Measurements from ENCODE around the gene KCNIP1.
"Not testable (repeated sequence)": the region's sequence is repeated elsewhere in the genome, so short reads cannot be mapped to it uniquely, and the experiment has no call there.

KCNIP1 gene

GRCh38 chr5:170545313-170545712 lies 41.5 kb downstream of the KCNIP1 start:
- Histone ChIP-seq H3K36me3 (ENCODE audit: control insufficient read depth, insufficient read depth, low read length) (no peaks in the 10 kb centered on the region), H3K9me3 (ENCODE audit: control insufficient read depth, low read length) (no peaks in the 10 kb centered on the region), H3K4me1 (ENCODE audit: control insufficient read depth, insufficient read depth, low read length) (no peaks in the 10 kb centered on the region), H3K27me3 (ENCODE audit: control insufficient read depth, insufficient read depth, low read length, poor library complexity, severe bottlenecking) (no peaks in the 10 kb centered on the region), H3K27ac (ENCODE audit: insufficient read depth, low read depth, low read length, poor library complexity, severe bottlenecking) (no peak overlapping the region), H3K4me3 (ENCODE audit: insufficient read depth, low read depth, low read length) (no peak overlapping the region)
- WGBS, 2 experiments = 89 to 96% methylated on average over 2 of the region's 2 CpGs

DNA sequence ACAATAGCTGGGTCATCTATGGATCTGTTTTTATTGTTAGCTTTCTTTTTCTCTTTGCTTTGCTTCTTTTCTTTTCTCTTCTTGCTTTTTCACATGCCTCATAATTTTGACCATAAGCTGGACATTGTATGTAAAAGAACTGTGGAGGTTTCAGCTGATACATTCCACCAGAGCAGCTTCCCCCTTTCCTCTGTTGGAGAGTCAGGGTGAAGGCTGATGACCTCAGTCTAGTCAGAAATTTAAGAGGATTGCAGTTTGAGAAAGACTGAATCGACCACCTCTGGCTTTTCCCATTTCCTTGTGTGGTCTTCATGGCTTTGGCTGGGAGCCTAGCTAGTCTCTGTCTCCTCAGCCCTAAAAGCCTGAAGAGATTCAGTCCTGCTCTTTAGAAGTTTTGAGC lies 42.0 kb downstream of the KCNIP1 start:
- H3K36me3 ChIP-seq (ENCODE audit: control insufficient read depth, insufficient read depth, low read length) = no peaks in the 10 kb centered on the region
- WGBS, 2 experiments = 91 to 93% methylated on average over 1 of the region's 1 CpG
- no peaks in the 10 kb centered on the region for H3K4me1 ChIP-seq (ENCODE audit: control insufficient read depth, insufficient read depth, low read length)

GRCh38 chr5:170546282-170546681 lies 42.5 kb downstream of the KCNIP1 start:
- no peak overlapping the region for H3K4me3 ChIP-seq (ENCODE audit: insufficient read depth, low read depth, low read length)
- 93% methylated on average over 3 to 4 of the region's 4 CpGs for WGBS, 2 experiments
- no peaks in the 10 kb centered on the region for H3K36me3 ChIP-seq (ENCODE audit: control insufficient read depth, insufficient read depth, low read length)
- no peaks in the 10 kb centered on the region for H3K4me1 ChIP-seq (ENCODE audit: control insufficient read depth, insufficient read depth, low read length)
- no peaks in the 10 kb centered on the region for H3K27me3 ChIP-seq (ENCODE audit: control insufficient read depth, insufficient read depth, low read length, poor library complexity, severe bottlenecking)
- H3K9me3 ChIP-seq (ENCODE audit: control insufficient read depth, low read length) = no peaks in the 10 kb centered on the region
- H3K27ac ChIP-seq (ENCODE audit: insufficient read depth, low read depth, low read length, poor library complexity, severe bottlenecking) = no peak overlapping the region

More for the DNA sequence above, 42.0 kb downstream of the KCNIP1 start:
- Histone ChIP-seq H3K27me3 (ENCODE audit: control insufficient read depth, insufficient read depth, low read length, poor library complexity, severe bottlenecking) (no peaks in the 10 kb centered on the region), H3K9me3 (ENCODE audit: control insufficient read depth, low read length) (no peaks in the 10 kb centered on the region), H3K4me3 (ENCODE audit: insufficient read depth, low read depth, low read length) (no peak overlapping the region), H3K27ac (ENCODE audit: insufficient read depth, low read depth, low read length, poor library complexity, severe bottlenecking) (no peak overlapping the region)

DNA sequence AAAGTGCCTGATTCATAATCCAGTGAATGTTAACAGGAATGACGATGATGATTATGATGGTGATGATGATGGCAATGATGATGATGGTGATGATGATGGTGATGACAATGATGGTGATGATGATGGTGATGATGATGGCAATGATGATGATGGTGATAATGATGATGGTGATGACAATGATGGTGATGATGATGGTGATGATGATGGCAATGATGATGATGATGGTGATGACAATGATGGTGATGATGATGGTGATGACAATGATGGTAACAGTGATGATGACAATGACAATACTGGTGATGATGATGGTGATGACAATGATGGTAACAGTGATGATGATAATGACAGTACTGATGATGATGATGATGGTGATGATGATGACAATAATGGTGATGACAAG lies 46.6 kb downstream of the KCNIP1 start:
- not testable (repeated sequence) for H3K9me3 ChIP-seq (ENCODE audit: control insufficient read depth, low read length); H3K4me3 ChIP-seq (ENCODE audit: insufficient read depth, low read depth, low read length)
- WGBS, 2 experiments = 91 to 97% methylated on average over 1 of the region's 1 CpG

DNA sequence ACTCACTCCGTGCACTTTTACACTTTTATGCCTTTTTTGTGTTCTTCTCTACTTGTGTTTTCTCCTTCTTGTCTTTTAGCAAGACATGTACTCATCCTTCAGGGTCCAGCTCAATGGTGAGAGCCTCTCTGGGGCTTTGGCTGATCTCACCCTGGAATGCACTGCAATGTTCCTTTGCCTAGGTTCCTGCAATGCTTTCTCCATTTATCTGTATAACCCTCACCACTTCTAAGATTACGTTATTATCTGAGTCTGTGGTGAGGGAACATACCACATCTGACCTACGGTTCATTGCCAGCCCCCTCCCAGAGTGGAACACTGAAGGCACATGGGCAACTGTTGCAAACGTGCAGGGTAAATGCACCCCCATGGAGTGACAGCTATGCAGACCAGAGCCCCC lies 47.3 kb downstream of the KCNIP1 start:
- H3K4me3 ChIP-seq (ENCODE audit: insufficient read depth, low read depth, low read length) = no peak overlapping the region
- no peak overlapping the region for H3K27ac ChIP-seq (ENCODE audit: insufficient read depth, low read depth, low read length, poor library complexity, severe bottlenecking)
- H3K27me3 ChIP-seq (ENCODE audit: control insufficient read depth, insufficient read depth, low read length, poor library complexity, severe bottlenecking) = no peaks in the 10 kb centered on the region
- 87 to 95% methylated on average over 4 of the region's 4 CpGs for WGBS, 2 experiments
- H3K9me3 ChIP-seq (ENCODE audit: control insufficient read depth, low read length) = no peaks in the 10 kb centered on the region
- H3K4me1 ChIP-seq (ENCODE audit: control insufficient read depth, insufficient read depth, low read length) = peaks cover 7% of the 10 kb centered on the region
- no peaks in the 10 kb centered on the region for H3K36me3 ChIP-seq (ENCODE audit: control insufficient read depth, insufficient read depth, low read length)

More for the DNA sequence above, 46.6 kb downstream of the KCNIP1 start:
- H3K4me1 ChIP-seq (ENCODE audit: control insufficient read depth, insufficient read depth, low read length); H3K36me3 ChIP-seq (ENCODE audit: control insufficient read depth, insufficient read depth, low read length); H3K27ac ChIP-seq (ENCODE audit: insufficient read depth, low read depth, low read length, poor library complexity, severe bottlenecking); H3K27me3 ChIP-seq (ENCODE audit: control insufficient read depth, insufficient read depth, low read length, poor library complexity, severe bottlenecking): not testable (repeated sequence)

- Histone ChIP-seq H3K36me3 (ENCODE audit: control insufficient read depth, insufficient read depth, low read length) (no peaks in the 10 kb centered on the region), H3K4me1 (ENCODE audit: control insufficient read depth, insufficient read depth, low read length) (peaks cover 7% of the 10 kb centered on the region), H3K4me3 (ENCODE audit: insufficient read depth, low read depth, low read length) (no peak overlapping the region), H3K27ac (ENCODE audit: insufficient read depth, low read depth, low read length, poor library complexity, severe bottlenecking) (no peak overlapping the region), H3K27me3 (ENCODE audit: control insufficient read depth, insufficient read depth, low read length, poor library complexity, severe bottlenecking) (no peaks in the 10 kb centered on the region), H3K9me3 (ENCODE audit: control insufficient read depth, low read length) (no peaks in the 10 kb centered on the region)
- 92 to 94% methylated on average over 7 of the region's 7 CpGs for whole genome bisulfite sequencing, 2 experiments
Observed at GRCh38 chr5:170551622-170552021, 47.8 kb downstream of the KCNIP1 start.

DNA sequence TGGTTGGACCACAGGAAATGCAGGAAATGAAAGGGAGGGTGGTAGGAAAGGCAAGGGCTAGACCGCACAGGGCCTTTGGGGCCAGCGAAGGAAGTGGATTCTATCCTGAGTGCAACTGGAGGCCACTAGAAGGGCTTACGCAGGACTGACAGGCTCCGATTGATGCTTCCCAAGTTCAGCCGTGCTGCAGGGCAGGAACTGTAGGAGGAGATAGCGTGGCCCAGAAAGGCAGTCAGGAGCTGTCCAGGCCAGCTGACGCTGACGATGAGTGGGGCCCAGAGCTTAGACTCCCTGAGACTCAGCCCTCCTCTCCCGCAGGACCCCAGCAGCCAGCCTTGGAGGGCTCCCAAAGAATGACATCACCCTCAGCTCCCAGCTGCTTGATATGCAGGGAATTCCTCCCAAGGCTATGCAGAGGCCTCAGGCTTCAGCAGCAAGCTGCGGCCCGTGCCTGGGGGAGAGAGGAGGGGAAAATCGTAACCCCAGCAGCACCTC lies 48.8 kb downstream of the KCNIP1 start:
- WGBS, 2 experiments = 55 to 59% methylated on average over 12 of the region's 12 CpGs
- Histone ChIP-seq H3K4me3 (ENCODE audit: insufficient read depth, low read depth, low read length) (no peak overlapping the region), H3K27me3 (ENCODE audit: control insufficient read depth, insufficient read depth, low read length, poor library complexity, severe bottlenecking) (no peaks in the 10 kb centered on the region), H3K27ac (ENCODE audit: insufficient read depth, low read depth, low read length, poor library complexity, severe bottlenecking) (no peak overlapping the region), H3K9me3 (ENCODE audit: control insufficient read depth, low read length) (no peaks in the 10 kb centered on the region), H3K4me1 (ENCODE audit: control insufficient read depth, insufficient read depth, low read length) (peaks cover 7% of the 10 kb centered on the region), H3K36me3 (ENCODE audit: control insufficient read depth, insufficient read depth, low read length) (no peaks in the 10 kb centered on the region)

- H3K9me3 ChIP-seq (ENCODE audit: control insufficient read depth, low read length) = no peaks in the 10 kb centered on the region
- H3K4me3 ChIP-seq (ENCODE audit: insufficient read depth, low read depth, low read length) = no peak overlapping the region
- 93 to 97% methylated on average over 4 of the region's 4 CpGs for WGBS, 2 experiments
- peaks cover 7% of the 10 kb centered on the region for H3K4me1 ChIP-seq (ENCODE audit: control insufficient read depth, insufficient read depth, low read length)
- H3K36me3 ChIP-seq (ENCODE audit: control insufficient read depth, insufficient read depth, low read length) = no peaks in the 10 kb centered on the region
- H3K27me3 ChIP-seq (ENCODE audit: control insufficient read depth, insufficient read depth, low read length, poor library complexity, severe bottlenecking) = no peaks in the 10 kb centered on the region
- no peak overlapping the region for H3K27ac ChIP-seq (ENCODE audit: insufficient read depth, low read depth, low read length, poor library complexity, severe bottlenecking)
Observed at GRCh38 chr5:170553218-170553617, 49.4 kb downstream of the KCNIP1 start.

- Histone ChIP-seq H3K9me3 (ENCODE audit: control insufficient read depth, low read length) (no peaks in the 10 kb centered on the region), H3K4me1 (ENCODE audit: control insufficient read depth, insufficient read depth, low read length) (peaks cover 7% of the 10 kb centered on the region), H3K27ac (ENCODE audit: insufficient read depth, low read depth, low read length, poor library complexity, severe bottlenecking) (no peak overlapping the region), H3K4me3 (ENCODE audit: insufficient read depth, low read depth, low read length) (no peak overlapping the region), H3K36me3 (ENCODE audit: control insufficient read depth, insufficient read depth, low read length) (no peaks in the 10 kb centered on the region), H3K27me3 (ENCODE audit: control insufficient read depth, insufficient read depth, low read length, poor library complexity, severe bottlenecking) (no peaks in the 10 kb centered on the region)
- 90 to 94% methylated on average over 17 to 18 of the region's 18 CpGs for WGBS, 2 experiments
Observed at GRCh38 chr5:170554521-170555267, 50.9 kb downstream of the KCNIP1 start.

GRCh38 chr5:170557314-170557713 lies 53.5 kb downstream of the KCNIP1 start:
- WGBS, 2 experiments = 69 to 75% methylated on average over 3 of the region's 3 CpGs
- H3K36me3 ChIP-seq (ENCODE audit: control insufficient read depth, insufficient read depth, low read length) = no peaks in the 10 kb centered on the region
- H3K27me3 ChIP-seq (ENCODE audit: control insufficient read depth, insufficient read depth, low read length, poor library complexity, severe bottlenecking) = no peaks in the 10 kb centered on the region
- no peak overlapping the region for H3K4me3 ChIP-seq (ENCODE audit: insufficient read depth, low read depth, low read length)
- peaks cover 11% of the 10 kb centered on the region for H3K4me1 ChIP-seq (ENCODE audit: control insufficient read depth, insufficient read depth, low read length)
- H3K27ac ChIP-seq (ENCODE audit: insufficient read depth, low read depth, low read length, poor library complexity, severe bottlenecking) = no peak overlapping the region
- no peaks in the 10 kb centered on the region for H3K9me3 ChIP-seq (ENCODE audit: control insufficient read depth, low read length)
